ENCODE data around the gene NBEAL1. TPM values are rescaled to one million over a fixed set of nuclear protein-coding genes. Genes with fewer than 3 reads are reported as not detected.
"Not testable (repeated sequence)": the region's sequence is repeated elsewhere in the genome, so short reads cannot be mapped to it uniquely, and the experiment has no call there.

NBEAL1 gene
- total RNA-seq, 4 donors from 2014 or later, result 20.5 to 24.1 (median 23.1) TPM

GRCh38 chr2:203185864-203186263 is 171.2 kb downstream of the NBEAL1 start:
- intact Hi-C loops (cut with DNase I), result no loop called here
- Histone ChIP-seq H3K9me3 (no peaks in the 10 kb centered on the region), H3K36me3 (peaks cover 13 to 90% (median 52%) of the 10 kb centered on the region in 4 donors), H3K27me3 (no peaks in the 10 kb centered on the region), H3K4me1 (no peaks in the 10 kb centered on the region), H3K4me3 (no peak overlapping the region), H3K27ac (replicated peaks in 1 of 4) (no peak overlapping the region)
- no peak for DNase-seq (ENCODE audit: extremely low spot score)
- TF ChIP-seq, protein P1, sequence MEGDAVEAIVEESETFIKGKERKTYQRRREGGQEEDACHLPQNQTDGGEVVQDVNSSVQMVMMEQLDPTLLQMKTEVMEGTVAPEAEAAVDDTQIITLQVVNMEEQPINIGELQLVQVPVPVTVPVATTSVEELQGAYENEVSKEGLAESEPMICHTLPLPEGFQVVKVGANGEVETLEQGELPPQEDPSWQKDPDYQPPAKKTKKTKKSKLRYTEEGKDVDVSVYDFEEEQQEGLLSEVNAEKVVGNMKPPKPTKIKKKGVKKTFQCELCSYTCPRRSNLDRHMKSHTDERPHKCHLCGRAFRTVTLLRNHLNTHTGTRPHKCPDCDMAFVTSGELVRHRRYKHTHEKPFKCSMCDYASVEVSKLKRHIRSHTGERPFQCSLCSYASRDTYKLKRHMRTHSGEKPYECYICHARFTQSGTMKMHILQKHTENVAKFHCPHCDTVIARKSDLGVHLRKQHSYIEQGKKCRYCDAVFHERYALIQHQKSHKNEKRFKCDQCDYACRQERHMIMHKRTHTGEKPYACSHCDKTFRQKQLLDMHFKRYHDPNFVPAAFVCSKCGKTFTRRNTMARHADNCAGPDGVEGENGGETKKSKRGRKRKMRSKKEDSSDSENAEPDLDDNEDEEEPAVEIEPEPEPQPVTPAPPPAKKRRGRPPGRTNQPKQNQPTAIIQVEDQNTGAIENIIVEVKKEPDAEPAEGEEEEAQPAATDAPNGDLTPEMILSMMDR (IDR thresholded peaks at IDR 0.05), result no peak
- TF ChIP-seq POLR2AphosphoS5 (IDR thresholded peaks at IDR 0.05) (no peak), POLR2A (IDR thresholded peaks at IDR 0.05; ENCODE audit: low read depth) (no peak), EP300 (IDR thresholded peaks at IDR 0.05) (no peak)
- 100% methylated on average over 1 of the region's 1 CpG for WGBS

DNA sequence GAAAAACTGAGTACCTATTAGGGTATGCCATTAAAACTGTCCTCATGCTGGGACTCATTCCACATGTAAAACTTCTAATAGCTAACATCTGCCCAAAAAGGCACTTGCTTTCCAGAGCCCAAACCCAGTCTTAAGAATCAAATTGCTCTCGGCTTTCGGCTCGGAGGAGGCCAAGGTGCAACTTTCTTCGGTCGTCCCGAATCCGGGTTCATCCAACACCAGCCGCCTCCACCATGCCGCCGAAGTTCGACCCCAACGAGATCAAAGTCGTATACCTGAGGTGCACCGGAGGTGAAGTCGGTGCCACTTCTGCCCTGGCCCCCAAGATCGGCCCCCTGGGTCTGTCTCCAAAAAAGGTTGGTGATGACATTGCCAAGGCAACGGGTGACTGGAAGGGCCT is 175.9 kb downstream of the NBEAL1 start:
- H3K27me3 ChIP-seq; H3K4me1 ChIP-seq; intact Hi-C loops (cut with DNase I); H3K4me3 ChIP-seq; H3K27ac ChIP-seq (replicated peaks in 1 of 4); DNase-seq (ENCODE audit: extremely low spot score); H3K9me3 ChIP-seq: not testable (repeated sequence)
- H3K36me3 ChIP-seq, result peaks cover 7 to 81% (median 46%) of the 10 kb centered on the region in 4 donors
- 100% methylated on average over 3 of the region's 17 CpGs for WGBS

GRCh38 chr2:203191026-203191425 is 176.4 kb downstream of the NBEAL1 start:
- H3K9me3 ChIP-seq; H3K4me1 ChIP-seq; H3K4me3 ChIP-seq; intact Hi-C loops (cut with DNase I); H3K27me3 ChIP-seq; H3K27ac ChIP-seq (replicated peaks in 1 of 4); DNase-seq (ENCODE audit: extremely low spot score): not testable (repeated sequence)
- H3K36me3 ChIP-seq, result peaks cover 2 to 81% (median 46%) of the 10 kb centered on the region in 4 donors
- WGBS, result 98% methylated on average over 6 of the region's 6 CpGs

DNA sequence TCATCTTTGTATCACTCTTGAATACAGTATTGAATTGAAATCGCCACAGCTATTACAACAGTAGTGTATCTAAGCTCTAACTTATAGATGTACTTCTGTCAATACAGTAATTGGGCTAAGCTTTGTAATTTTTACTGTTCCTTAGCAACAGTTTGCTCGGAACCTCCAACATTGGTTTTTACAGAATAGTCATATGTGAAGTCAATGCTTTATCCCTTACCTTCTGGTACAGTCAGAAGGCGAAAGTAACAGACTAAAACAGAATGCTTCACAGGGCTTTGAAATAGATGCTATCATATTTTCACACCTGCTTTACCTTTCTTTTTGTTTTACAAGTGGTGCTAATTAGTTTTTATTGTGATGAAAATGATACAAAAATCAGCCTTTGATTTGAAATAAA is 177.3 kb downstream of the NBEAL1 start:
- H3K36me3 ChIP-seq, result peaks cover 2 to 76% (median 44%) of the 10 kb centered on the region in 4 donors
- intact Hi-C loops (cut with DNase I), result no loop called here
- no peak for DNase-seq (ENCODE audit: extremely low spot score)
- no peaks in the 10 kb centered on the region for H3K9me3 ChIP-seq
- no peaks in the 10 kb centered on the region for H3K27me3 ChIP-seq
- no peak overlapping the region for H3K4me3 ChIP-seq
- no peak overlapping the region for H3K27ac ChIP-seq (replicated peaks in 1 of 4)
- TF ChIP-seq POLR2A (IDR thresholded peaks at IDR 0.05; ENCODE audit: low read depth) (no peak), POLR2AphosphoS5 (IDR thresholded peaks at IDR 0.05) (no peak), EP300 (IDR thresholded peaks at IDR 0.05) (no peak)
- TF ChIP-seq, protein P1 (IDR thresholded peaks at IDR 0.05), result no peak
- H3K4me1 ChIP-seq, result no peaks in the 10 kb centered on the region
- WGBS, result 100% methylated on average over 3 of the region's 3 CpGs

GRCh38 chr2:203195331-203196036 is 180.8 kb downstream of the NBEAL1 start:
- WGBS, result 94% methylated on average over 5 of the region's 5 CpGs
- no peak for DNase-seq (ENCODE audit: extremely low spot score)
- intact Hi-C loops (cut with DNase I), result no loop called here
- H3K4me1 ChIP-seq, result no peaks in the 10 kb centered on the region
- H3K27ac ChIP-seq (replicated peaks in 1 of 4), result no peak overlapping the region
- no peaks in the 10 kb centered on the region for H3K9me3 ChIP-seq
- TF ChIP-seq POLR2A (IDR thresholded peaks at IDR 0.05; ENCODE audit: low read depth) (no peak), EP300 (IDR thresholded peaks at IDR 0.05) (no peak), POLR2AphosphoS5 (IDR thresholded peaks at IDR 0.05) (no peak)
- TF ChIP-seq, protein P1 (IDR thresholded peaks at IDR 0.05), result no peak
- H3K36me3 ChIP-seq, result peaks cover 18 to 79% (median 60%) of the 10 kb centered on the region in 4 donors
- no peak overlapping the region for H3K4me3 ChIP-seq
- no peaks in the 10 kb centered on the region for H3K27me3 ChIP-seq

GRCh38 chr2:203200866-203201265 is 186.2 kb downstream of the NBEAL1 start:
- intact Hi-C loops (cut with DNase I), result no loop called here
- peaks cover 27 to 75% (median 59%) of the 10 kb centered on the region in 4 donors for H3K36me3 ChIP-seq

More at GRCh38 chr2:203200866-203201265, 186.2 kb downstream of the NBEAL1 start:
- no peak for TF ChIP-seq POLR2A (IDR thresholded peaks at IDR 0.05; ENCODE audit: low read depth)
- TF ChIP-seq POLR2AphosphoS5 (IDR thresholded peaks at IDR 0.05), result no peak
- TF ChIP-seq, protein P1 (IDR thresholded peaks at IDR 0.05), result no peak
- TF ChIP-seq EP300 (IDR thresholded peaks at IDR 0.05), result no peak
- no peaks in the 10 kb centered on the region for H3K4me1 ChIP-seq
- DNase-seq (ENCODE audit: extremely low spot score), result no peak
- no peaks in the 10 kb centered on the region for H3K9me3 ChIP-seq
- H3K27me3 ChIP-seq, result no peaks in the 10 kb centered on the region
- H3K4me3 ChIP-seq, result no peak overlapping the region
- no peak overlapping the region for H3K27ac ChIP-seq (replicated peaks in 1 of 4)
